Brain microvascular endothelial cell (primary cell): ENCODE measurements around the gene C1QTNF5.

ENCODE experiments used
- DNase-seq: peaks from one replicate; pipeline ENCODE4 v3.0.0-alpha.2; 2020
- H3K27ac ChIP-seq: fragments of 250-450 bp; sonication (Bioruptor Pico); 2 replicates; pipeline ENCODE4 v1.5.1; 2020; ENCODE audit warnings: mild to moderate bottlenecking, moderate library complexity
- H3K27me3 ChIP-seq: fragments of 250-450 bp; sonication (Bioruptor Pico); replicated peaks from 2 replicates; pipeline ENCODE4 v1.5.1; 2020; ENCODE audit warnings: mild to moderate bottlenecking
- H3K36me3 ChIP-seq: fragments of 250-450 bp; sonication (Bioruptor Pico); replicated peaks from 2 replicates; pipeline ENCODE4 v1.5.1; 2020; ENCODE audit warnings: mild to moderate bottlenecking
- H3K4me3 ChIP-seq: 2 replicates; pipeline ENCODE4 v1.5.1; 2011; ENCODE audit warnings: low read depth, mild to moderate bottlenecking, control low read depth, low read length, moderate library complexity
- CTCF ChIP-seq: IDR thresholded peaks from 2 replicates; pipeline ENCODE4 v1.5.1; 2011; ENCODE audit warnings: low read depth, mild to moderate bottlenecking, moderate library complexity, low read length, control low read depth, inconsistent platforms; ENCODE audit errors: missing control alignments
- in situ Hi-C: cut with HindIII; loops from 2 replicates; pipeline ENCODE4 v1.10.0; 2017; ENCODE audit warnings: low sequenced_read_pairs, low pct_ligation_motif_present

C1QTNF5 gene

GRCh38 chr11:119334174-119334930, 6.3 kb downstream of the C1QTNF5 start, which contains the start of gene RNF26:
Gene RNF26 (plus strand): TSS chr11:119334527. CDS start chr11:119335123, 596 bp downstream.
- H3K36me3 ChIP-seq = no peaks in the 10 kb centered on the region
- H3K27me3 ChIP-seq = no peaks in the 10 kb centered on the region
- in situ Hi-C loops = no loop called here
- TF ChIP-seq CTCF = no peak
- H3K4me3 ChIP-seq = peak within 1 kb of the TSS; percentile 89
- peak; percentile 98 for DNase-seq
- H3K27ac ChIP-seq = peak within 1 kb of the TSS; percentile 84

GRCh38 chr11:119332111-119332765, 8.4 kb downstream of the C1QTNF5 start:
- no peak overlapping the region for H3K4me3 ChIP-seq
- no peak for DNase-seq
- H3K27me3 ChIP-seq = no peaks in the 10 kb centered on the region
- in situ Hi-C loops = no loop called here
- H3K27ac ChIP-seq = no peak overlapping the region
- TF ChIP-seq CTCF = no peak
- H3K36me3 ChIP-seq = no peaks in the 10 kb centered on the region

GRCh38 chr11:119330237-119330636, 10.4 kb downstream of the C1QTNF5 start:
- TF ChIP-seq CTCF = no peak
- DNase-seq = no peak

GRCh38 chr11:119329320-119329719, 11.4 kb downstream of the C1QTNF5 start:
- no peaks in the 10 kb centered on the region for H3K36me3 ChIP-seq
- in situ Hi-C loops = no loop called here
- TF ChIP-seq CTCF = no peak
- H3K27me3 ChIP-seq = no peaks in the 10 kb centered on the region
- no peak overlapping the region for H3K4me3 ChIP-seq
- no peak overlapping the region for H3K27ac ChIP-seq
- DNase-seq = no peak

More at GRCh38 chr11:119330237-119330636, 10.4 kb downstream of the C1QTNF5 start:
- Histone ChIP-seq H3K27ac (no peak overlapping the region), H3K27me3 (no peaks in the 10 kb centered on the region), H3K4me3 (no peak overlapping the region), H3K36me3 (no peaks in the 10 kb centered on the region)
- in situ Hi-C loops = no loop called here

- Histone ChIP-seq H3K27me3 (no peaks in the 10 kb centered on the region), H3K36me3 (no peaks in the 10 kb centered on the region), H3K4me3 (no peak overlapping the region), H3K27ac (no peak overlapping the region)
- no peak for DNase-seq
- TF ChIP-seq CTCF = no peak
- in situ Hi-C loops = no loop called here
These were observed 16.5 kb downstream of the C1QTNF5 start for GRCh38 chr11:119324189-119324588.
